Mucosa of stomach (tissue), 1 donor: ENCODE results near the gene MYO18B.

ENCODE experiments used
- H3K27me3 ChIP-seq: one replicate; pipeline ENCODE4 v1.7.0; 2013; ENCODE audit warnings: mild to moderate bottlenecking, low read length; ENCODE audit not compliant: control insufficient read depth, insufficient read depth
- H3K36me3 ChIP-seq: one replicate; pipeline ENCODE4 v1.7.0; 2013; ENCODE audit warnings: low read length; ENCODE audit not compliant: control insufficient read depth, insufficient read depth
- H3K4me1 ChIP-seq: one replicate; pipeline ENCODE4 v1.7.0; 2013; ENCODE audit warnings: mild to moderate bottlenecking, low read length; ENCODE audit not compliant: control insufficient read depth, insufficient read depth
- H3K4me3 ChIP-seq: one replicate; pipeline ENCODE4 v1.7.0; 2013; ENCODE audit warnings: low read length
- H3K9ac ChIP-seq: one replicate; pipeline ENCODE4 v1.7.0; 2013; ENCODE audit warnings: mild to moderate bottlenecking, low read length, moderate library complexity
- H3K9me3 ChIP-seq: one replicate; pipeline ENCODE4 v1.7.0; 2013; ENCODE audit warnings: mild to moderate bottlenecking, low read length, moderate library complexity; ENCODE audit not compliant: control insufficient read depth
- donor health status: Pancreatic carcinoma.

The MYO18B gene

DNA sequence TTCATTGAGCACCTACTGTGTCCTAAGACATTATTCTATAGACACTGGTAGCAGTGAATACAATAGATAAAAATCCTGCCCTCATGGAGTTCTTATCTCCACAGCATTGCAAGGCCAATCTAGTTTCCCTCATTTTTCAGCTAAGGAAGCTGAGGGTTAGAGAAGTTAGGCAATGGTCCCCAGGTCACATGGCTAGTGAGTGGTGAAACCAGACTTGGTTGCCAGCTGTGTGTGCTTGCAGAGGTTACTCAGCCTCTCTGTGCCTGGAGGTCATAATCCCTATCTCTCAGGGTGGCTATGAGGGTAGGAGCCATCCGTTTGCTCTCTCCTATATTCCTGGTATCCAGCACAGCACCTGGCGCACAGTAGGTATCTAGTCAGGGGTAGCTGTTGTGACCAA lies 279.5 kb downstream of the MYO18B start:
- H3K4me1 ChIP-seq, result no peaks in the 10 kb centered on the region
- H3K27me3 ChIP-seq, result no peaks in the 10 kb centered on the region
- H3K9me3 ChIP-seq, result peaks cover 4% of the 10 kb centered on the region
- H3K36me3 ChIP-seq, result no peaks in the 10 kb centered on the region
- no peak overlapping the region for H3K9ac ChIP-seq
- no peak overlapping the region for H3K4me3 ChIP-seq

DNA sequence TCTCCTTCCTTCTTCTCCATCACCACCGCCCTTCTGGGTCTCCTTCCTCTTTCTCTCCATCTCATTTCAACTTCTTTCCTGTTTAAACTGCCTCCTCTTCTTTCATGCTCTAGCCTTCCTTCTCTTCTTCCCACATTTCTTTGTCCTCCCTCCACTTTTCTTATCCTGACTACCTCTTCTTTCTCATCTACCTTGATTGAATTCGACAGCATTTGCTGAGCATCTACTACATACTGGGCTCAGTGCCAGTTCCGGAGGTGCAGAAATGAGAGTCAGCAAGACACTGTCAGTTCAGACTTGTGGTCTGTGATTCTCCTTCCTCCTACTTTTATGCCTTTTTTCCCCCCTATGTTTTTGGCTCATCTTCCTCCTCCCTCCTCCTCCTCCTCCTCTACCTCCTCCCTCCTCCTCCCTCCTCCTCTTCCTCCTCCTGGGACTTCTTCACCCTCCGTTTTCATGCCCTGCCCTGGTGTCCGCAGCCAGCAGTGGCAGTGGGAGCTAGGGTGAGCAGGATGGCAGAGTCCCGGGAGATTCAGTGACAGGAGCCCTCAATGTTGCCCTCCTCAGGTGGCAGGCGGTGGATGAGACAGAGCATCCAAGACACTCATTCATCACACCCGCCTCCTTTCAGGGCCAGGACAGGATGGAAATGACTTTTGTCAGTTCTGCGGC lies 281.3 kb downstream of the MYO18B start:
- no peaks in the 10 kb centered on the region for H3K4me1 ChIP-seq
- H3K4me3 ChIP-seq, result no peak overlapping the region
- no peaks in the 10 kb centered on the region for H3K36me3 ChIP-seq
- H3K9ac ChIP-seq, result no peak overlapping the region
- H3K9me3 ChIP-seq, result peaks cover 4% of the 10 kb centered on the region
- H3K27me3 ChIP-seq, result no peaks in the 10 kb centered on the region

GRCh38 chr22:26025626-26026025 lies 283.6 kb downstream of the MYO18B start:
- H3K36me3 ChIP-seq, result no peaks in the 10 kb centered on the region
- H3K4me1 ChIP-seq, result no peaks in the 10 kb centered on the region
- H3K4me3 ChIP-seq, result no peak overlapping the region
- H3K9me3 ChIP-seq, result peaks cover 4% of the 10 kb centered on the region
- H3K27me3 ChIP-seq, result no peaks in the 10 kb centered on the region
- H3K9ac ChIP-seq, result no peak overlapping the region

DNA sequence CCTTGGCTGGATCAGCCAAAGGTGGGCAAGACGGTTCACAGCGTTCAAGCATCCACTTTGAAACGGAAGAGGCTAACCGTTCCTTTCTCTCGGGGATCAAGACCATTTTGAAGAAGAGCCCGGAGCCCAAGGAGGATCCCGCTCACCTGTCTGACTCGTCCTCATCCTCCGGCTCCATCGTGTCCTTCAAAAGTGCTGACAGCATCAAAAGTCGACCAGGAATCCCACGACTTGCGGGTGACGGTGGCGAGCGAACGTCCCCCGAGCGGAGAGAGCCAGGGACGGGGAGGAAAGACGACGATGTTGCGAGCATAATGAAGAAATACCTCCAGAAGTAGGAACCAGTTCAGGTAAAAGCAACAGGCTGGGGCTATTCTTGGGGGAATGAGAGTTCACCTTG lies 285.4 kb downstream of the MYO18B start:
- Histone ChIP-seq H3K27me3 (no peaks in the 10 kb centered on the region), H3K9ac (no peak overlapping the region), H3K4me1 (no peaks in the 10 kb centered on the region), H3K4me3 (no peak overlapping the region), H3K9me3 (peaks cover 4% of the 10 kb centered on the region), H3K36me3 (no peaks in the 10 kb centered on the region)

- H3K9me3 ChIP-seq, result peaks cover 6% of the 10 kb centered on the region
- H3K27me3 ChIP-seq, result no peaks in the 10 kb centered on the region
- no peak overlapping the region for H3K9ac ChIP-seq
- H3K36me3 ChIP-seq, result no peaks in the 10 kb centered on the region
- H3K4me1 ChIP-seq, result no peaks in the 10 kb centered on the region
- no peak overlapping the region for H3K4me3 ChIP-seq
Measured at GRCh38 chr22:26031641-26032040, 289.7 kb downstream of the MYO18B start.

DNA sequence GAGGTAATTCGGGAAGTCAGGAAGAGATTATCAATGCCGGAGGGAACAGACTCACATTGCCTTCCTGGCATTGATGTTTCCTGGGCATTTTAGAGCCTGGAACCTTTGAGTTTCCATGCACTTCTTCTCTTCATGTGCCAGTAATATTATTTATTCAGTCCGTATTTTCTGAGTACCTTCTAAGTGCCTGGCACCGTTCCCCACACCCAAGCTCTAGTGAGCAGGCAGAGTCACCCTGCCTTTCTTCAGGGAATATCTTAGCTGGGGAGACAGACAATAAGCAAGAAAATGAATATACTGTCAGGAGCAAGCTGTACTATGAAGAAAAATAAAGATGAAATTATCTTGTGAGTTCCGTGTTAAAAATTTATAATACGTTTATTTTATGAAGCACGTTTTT lies 291.1 kb downstream of the MYO18B start:
- Histone ChIP-seq H3K36me3 (no peaks in the 10 kb centered on the region), H3K27me3 (no peaks in the 10 kb centered on the region), H3K4me3 (no peak overlapping the region), H3K4me1 (no peaks in the 10 kb centered on the region), H3K9me3 (peaks cover 6% of the 10 kb centered on the region), H3K9ac (no peak overlapping the region)

GRCh38 chr22:26033586-26033985 lies 291.6 kb downstream of the MYO18B start:
- H3K9me3 ChIP-seq, result peaks cover 6% of the 10 kb centered on the region
- no peaks in the 10 kb centered on the region for H3K4me1 ChIP-seq
- no peaks in the 10 kb centered on the region for H3K36me3 ChIP-seq

DNA sequence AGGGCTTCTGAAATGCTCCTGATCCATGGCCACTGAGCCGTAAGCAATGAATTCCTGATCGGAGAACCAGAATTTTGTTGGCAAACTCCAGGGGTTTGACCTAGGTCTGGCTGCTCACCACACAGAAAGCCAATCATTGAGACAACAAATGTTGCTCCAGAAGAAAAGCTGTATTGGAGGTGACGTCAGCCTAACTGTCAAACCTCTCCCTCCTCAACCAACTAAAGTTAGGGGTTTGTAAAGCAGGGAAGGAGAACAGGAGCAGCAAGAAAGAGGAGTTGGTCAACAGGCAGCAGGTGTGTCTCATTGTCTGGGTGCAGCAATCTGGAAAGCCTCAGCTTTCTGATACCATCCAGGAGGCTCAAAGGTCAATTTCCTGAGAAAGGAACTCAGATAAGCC lies 293.5 kb downstream of the MYO18B start:
- Histone ChIP-seq H3K9ac (no peak overlapping the region), H3K4me3 (no peak overlapping the region), H3K4me1 (no peaks in the 10 kb centered on the region), H3K9me3 (peaks cover 6% of the 10 kb centered on the region), H3K27me3 (no peaks in the 10 kb centered on the region), H3K36me3 (no peaks in the 10 kb centered on the region)

More at GRCh38 chr22:26033586-26033985, 291.6 kb downstream of the MYO18B start:
- Histone ChIP-seq H3K27me3 (no peaks in the 10 kb centered on the region), H3K9ac (no peak overlapping the region), H3K4me3 (no peak overlapping the region)

DNA sequence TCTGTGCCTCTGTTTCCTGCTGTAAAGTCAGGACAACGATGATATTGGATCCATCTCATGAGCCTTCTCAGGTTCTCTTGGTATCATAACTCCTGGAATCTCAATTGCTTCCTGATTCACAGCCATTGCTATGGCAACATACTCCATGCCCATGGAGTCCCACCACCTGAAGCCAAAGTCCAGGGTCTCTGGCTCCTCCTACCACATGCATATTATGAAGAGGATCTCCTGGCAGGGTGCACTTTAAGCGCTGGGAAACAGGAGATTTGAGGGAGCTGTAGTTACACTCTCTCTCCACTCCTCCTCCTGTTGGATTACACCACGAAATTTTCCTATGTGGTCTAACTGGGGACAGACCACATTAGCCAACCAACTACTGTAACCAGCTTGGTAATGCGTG lies 296.4 kb downstream of the MYO18B start:
- H3K36me3 ChIP-seq, result no peaks in the 10 kb centered on the region
- no peak overlapping the region for H3K9ac ChIP-seq
- H3K27me3 ChIP-seq, result no peaks in the 10 kb centered on the region
- H3K9me3 ChIP-seq, result peaks cover 6% of the 10 kb centered on the region
- H3K4me1 ChIP-seq, result no peaks in the 10 kb centered on the region
- no peak overlapping the region for H3K4me3 ChIP-seq

GRCh38 chr22:26041931-26042330 lies 299.9 kb downstream of the MYO18B start:
- no peaks in the 10 kb centered on the region for H3K4me1 ChIP-seq
- no peak overlapping the region for H3K9ac ChIP-seq
- H3K9me3 ChIP-seq, result no peaks in the 10 kb centered on the region
- H3K27me3 ChIP-seq, result no peaks in the 10 kb centered on the region
- H3K4me3 ChIP-seq, result no peak overlapping the region
- H3K36me3 ChIP-seq, result no peaks in the 10 kb centered on the region

DNA sequence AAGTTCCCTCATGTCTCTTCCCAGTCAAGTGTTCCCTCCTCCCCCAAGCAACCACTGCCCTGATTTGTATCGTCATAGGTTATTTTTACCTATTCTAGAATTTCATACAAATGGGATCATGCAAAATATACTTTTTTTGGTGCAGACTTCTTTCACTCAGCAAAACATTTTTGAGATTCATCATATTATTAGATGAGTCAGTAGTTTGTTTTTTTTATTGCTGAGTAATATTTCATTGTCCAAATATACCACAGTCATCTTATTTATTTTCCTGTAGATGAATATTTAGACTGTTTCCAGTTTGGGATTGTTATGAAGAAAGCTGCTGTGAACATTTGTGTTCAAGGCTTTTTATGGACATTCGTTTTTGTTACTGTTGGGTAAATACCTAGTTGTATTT lies 301.0 kb downstream of the MYO18B start:
- H3K9me3 ChIP-seq, result no peaks in the 10 kb centered on the region

DNA sequence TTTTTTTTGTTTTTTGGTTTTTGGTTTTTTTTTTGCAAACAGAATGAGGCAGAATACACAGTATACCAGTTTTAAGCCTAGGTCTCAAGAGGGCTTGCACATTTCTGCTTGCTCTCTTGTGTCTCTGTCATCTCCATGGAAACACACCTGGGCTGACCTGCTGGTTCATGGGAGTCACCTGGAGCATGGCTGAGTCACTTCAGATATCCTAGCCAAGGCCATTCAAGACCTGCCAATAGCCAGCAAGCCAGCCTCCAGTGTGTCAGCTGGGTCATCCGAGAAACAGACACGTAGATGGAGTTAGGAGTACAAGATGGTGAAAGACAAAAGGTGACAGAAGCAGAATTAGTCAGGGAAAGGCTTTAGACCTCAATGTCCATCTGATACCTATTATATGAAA lies 303.1 kb downstream of the MYO18B start:
- Histone ChIP-seq H3K36me3 (no peaks in the 10 kb centered on the region), H3K4me1 (no peaks in the 10 kb centered on the region), H3K4me3 (no peak overlapping the region), H3K9me3 (no peaks in the 10 kb centered on the region), H3K9ac (no peak overlapping the region), H3K27me3 (no peaks in the 10 kb centered on the region)

More for the DNA sequence above, 301.0 kb downstream of the MYO18B start:
- Histone ChIP-seq H3K36me3 (no peaks in the 10 kb centered on the region), H3K27me3 (no peaks in the 10 kb centered on the region), H3K9ac (no peak overlapping the region), H3K4me3 (no peak overlapping the region), H3K4me1 (no peaks in the 10 kb centered on the region)

DNA sequence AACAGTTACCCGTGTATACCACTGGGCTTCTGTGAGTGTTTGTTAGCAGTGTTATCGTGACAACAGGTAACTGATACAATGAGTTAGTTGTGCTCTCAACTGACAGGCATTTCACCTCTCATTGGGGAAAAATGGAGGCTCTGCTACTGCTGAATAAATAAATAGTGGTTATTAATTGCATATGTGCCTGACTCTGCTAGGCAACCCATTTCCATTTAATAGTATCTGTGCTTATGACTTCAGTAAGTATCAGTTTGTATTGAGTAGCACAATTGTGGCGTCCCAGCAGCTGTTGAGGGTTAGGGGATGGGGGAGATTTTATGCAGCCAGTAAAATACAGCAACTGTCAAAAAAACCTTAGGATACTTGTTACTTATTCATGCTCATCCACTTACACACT lies 303.9 kb downstream of the MYO18B start:
- no peaks in the 10 kb centered on the region for H3K27me3 ChIP-seq
- H3K4me3 ChIP-seq, result no peak overlapping the region
- no peaks in the 10 kb centered on the region for H3K9me3 ChIP-seq
- no peak overlapping the region for H3K9ac ChIP-seq
- H3K4me1 ChIP-seq, result no peaks in the 10 kb centered on the region
- no peaks in the 10 kb centered on the region for H3K36me3 ChIP-seq
